M059J (cell line): ENCODE data around the gene CANT1. TPM values are rescaled to one million over a fixed set of nuclear protein-coding genes. Genes with fewer than 3 reads are reported as not detected.

Experiments used
- DNase-seq: peaks from one replicate; pipeline ENCODE4 v3.0.0-alpha.2; 2012; ENCODE audit warnings: low read depth
- total RNA-seq: library from RNA; depleted of rRNA; stranded (reverse); fragments of >200 nt; shearing (Covaris generic); gene quantifications from 2 replicates; pipeline ENCODE4 v1.2.3, GENCODE V29; 2014

The CANT1 gene
- total RNA-seq, 1 experiment from 2014 or later: 85.3 TPM

GRCh38 chr17:79008666-79009387 lies 737 bp downstream of the CANT1 start:
- DNase-seq: no peak

GRCh38 chr17:79007504-79008381 lies 1.8 kb downstream of the CANT1 start:
- no peak for DNase-seq

- DNase-seq: no peak
Observed at GRCh38 chr17:79006794-79007503, 2.6 kb downstream of the CANT1 start.

GRCh38 chr17:79006046-79006445 lies 3.5 kb downstream of the CANT1 start:
- no peak for DNase-seq

GRCh38 chr17:79005063-79005861 lies 4.3 kb downstream of the CANT1 start:
- DNase-seq: no peak

GRCh38 chr17:79003661-79004411 lies 5.7 kb downstream of the CANT1 start:
- DNase-seq: no peak

GRCh38 chr17:79002796-79003593 lies 6.6 kb downstream of the CANT1 start:
- no peak for DNase-seq

- no peak for DNase-seq
Observed at GRCh38 chr17:79002291-79002690, 7.3 kb downstream of the CANT1 start.

- DNase-seq: no peak
Observed at GRCh38 chr17:79001190-79002020, 8.2 kb downstream of the CANT1 start.

GRCh38 chr17:79000396-79001189 lies 9.0 kb downstream of the CANT1 start:
- DNase-seq: no peak

GRCh38 chr17:78999947-79000395 lies 9.6 kb downstream of the CANT1 start:
- no peak for DNase-seq

- no peak for DNase-seq
Observed at GRCh38 chr17:78999056-78999768, 10.4 kb downstream of the CANT1 start.

- no peak for DNase-seq
Observed at GRCh38 chr17:78998311-78999055, 11.1 kb downstream of the CANT1 start.

GRCh38 chr17:78997881-78998280 lies 11.7 kb downstream of the CANT1 start:
- no peak for DNase-seq

- no peak for DNase-seq
Observed at GRCh38 chr17:78997231-78997741, 12.3 kb downstream of the CANT1 start.

- no peak for DNase-seq
Observed at GRCh38 chr17:78996781-78997201, 12.8 kb downstream of the CANT1 start.
